CD8-positive, alpha-beta memory T cell (primary cell): ENCODE results near the gene CLCN3. TPM values are rescaled to one million over a fixed set of nuclear protein-coding genes. Genes with fewer than 3 reads are reported as not detected.
"Not testable (repeated sequence)": the region's sequence is repeated elsewhere in the genome, so short reads cannot be mapped to it uniquely, and the experiment has no call there.

Experiments
- CTCF ChIA-PET: fragments of 350-600 bp; sonication (Branson Sonifier 250); formaldehyde crosslinking; loops from one replicate; lab custom pipeline; 2021; ENCODE audit warnings: antibody characterized with exemption; lab: Charles Lee
- POLR2A ChIA-PET: fragments of 350-600 bp; sonication (Branson Sonifier 250); formaldehyde crosslinking; loops from one replicate; lab custom pipeline; 2021; ENCODE audit warnings: antibody characterized with exemption; lab: Charles Lee
- DNase-seq, 5 donors: peaks; one replicate each; pipeline versions ENCODE4 v3.0.0 to v3.0.0-alpha.2; 2020 to 2022; ENCODE audit warnings: mixed read lengths in 1 of 5
- H3K27ac ChIP-seq: one replicate; pipeline ENCODE4 v1.7.0; 2013; ENCODE audit warnings: low read depth, mild to moderate bottlenecking, low read length, moderate library complexity
- H3K27me3 ChIP-seq: 2 replicates; pipeline ENCODE4 v1.7.0; 2013; ENCODE audit warnings: low read length, mild to moderate bottlenecking; ENCODE audit not compliant: insufficient read depth, poor library complexity, severe bottlenecking
- H3K36me3 ChIP-seq: 2 replicates; pipeline ENCODE4 v1.7.0; 2013; ENCODE audit warnings: mild to moderate bottlenecking, low read length, moderate library complexity; ENCODE audit not compliant: insufficient read depth
- H3K4me1 ChIP-seq: 2 replicates; pipeline ENCODE4 v1.7.0; 2013; ENCODE audit warnings: mild to moderate bottlenecking, low read length, moderate library complexity; ENCODE audit not compliant: insufficient read depth
- H3K4me3 ChIP-seq: 2 replicates; pipeline ENCODE4 v1.7.0; 2013; ENCODE audit warnings: mild to moderate bottlenecking, low read length
- H3K9me3 ChIP-seq: 2 replicates; pipeline ENCODE4 v1.7.0; 2013; ENCODE audit warnings: mild to moderate bottlenecking, low read length
- H3K27ac Mint-ChIP-seq, 8 donors: one replicate each; pipeline ENCODE4 v1.8.0; 2020 to 2021; ENCODE audit warnings: mixed read lengths in 8 of 8, mild to moderate bottlenecking in 6 of 8, inconsistent platforms in 3 of 8, moderate library complexity in 3 of 8
- H3K27me3 Mint-ChIP-seq, 2 donors: one replicate each; pipeline ENCODE4 v1.8.0; 2020 to 2021; ENCODE audit warnings: mixed read lengths in 2 of 2, mild to moderate bottlenecking in 1 of 2, moderate library complexity in 1 of 2
- H3K36me3 Mint-ChIP-seq, 3 donors: one replicate each; pipeline ENCODE4 v1.8.0; 2020 to 2021; ENCODE audit warnings: mixed read lengths in 3 of 3, inconsistent platforms in 1 of 3, mild to moderate bottlenecking in 1 of 3
- H3K4me1 Mint-ChIP-seq, 3 donors: one replicate each; pipeline ENCODE4 v1.8.0; 2020 to 2021; ENCODE audit warnings: mixed read lengths in 3 of 3, inconsistent platforms in 1 of 3, mild to moderate bottlenecking in 1 of 3
- H3K4me3 Mint-ChIP-seq, 7 donors: one replicate each; pipeline ENCODE4 v1.8.0; 2020 to 2021; ENCODE audit warnings: mixed read lengths in 7 of 7, mild to moderate bottlenecking in 6 of 7, moderate library complexity in 4 of 7, inconsistent platforms in 2 of 7
- H3K9me3 Mint-ChIP-seq, 5 donors: one replicate each; pipeline ENCODE4 v1.8.0; 2020 to 2022; ENCODE audit warnings: mixed read lengths in 5 of 5, mild to moderate bottlenecking in 3 of 5, moderate library complexity in 2 of 5, inconsistent platforms in 1 of 5
- polyA plus RNA-seq: library from polyadenylated mRNA; unstranded; fragments of 300-500 nt; fragmentation: Illumina TruSeq; gene quantifications from one replicate; pipeline ENCODE4 v1.2.3, GENCODE V29; 2021
- total RNA-seq, 2 experiments: library from RNA; stranded (reverse); gene quantifications; one replicate each; pipeline ENCODE4 v1.2.3, GENCODE V29; 2021

Gene CLCN3
- total and polyA plus RNA-seq, 3 experiments from 2014 or later, result 12.8 to 24.5 (median 23.3) TPM

- Mint-ChIP-seq H3K9me3 (no peaks in the 10 kb centered on the region), H3K4me3 (no peak overlapping the region), H3K27me3 (peaks cover 11 to 15% of the 10 kb centered on the region in 2 donors), H3K36me3 (peaks cover 0 to 3% (median 0%) of the 10 kb centered on the region in 3 donors), H3K27ac (no peak overlapping the region), H3K4me1 (peaks cover 0 to 14% (median 0%) of the 10 kb centered on the region in 3 donors)
- Histone ChIP-seq H3K27me3 (peaks cover 6% of the 10 kb centered on the region), H3K4me3 (no peak overlapping the region), H3K9me3 (no peaks in the 10 kb centered on the region), H3K4me1 (no peaks in the 10 kb centered on the region), H3K36me3 (no peaks in the 10 kb centered on the region), H3K27ac (no peak overlapping the region)
- no peak for DNase-seq
- POLR2A ChIA-PET, result no interaction called here
- CTCF ChIA-PET, result interaction anchor here (0.7 kb wide), 1 partner anchor 110 kb away, joined by 3 read pairs; no protein-coding TSS in a partner anchor
Observed at GRCh38 chr4:169770416-169770815, 150.0 kb downstream of the CLCN3 start.

GRCh38 chr4:169771556-169772080, 151.2 kb downstream of the CLCN3 start:
- H3K4me3 ChIP-seq, H3K9me3 ChIP-seq, DNase-seq, H3K36me3 Mint-ChIP-seq, H3K27ac Mint-ChIP-seq, H3K36me3 ChIP-seq, H3K9me3 Mint-ChIP-seq, H3K27ac ChIP-seq, CTCF ChIA-PET, H3K4me1 ChIP-seq, H3K4me3 Mint-ChIP-seq, POLR2A ChIA-PET, H3K27me3 ChIP-seq: not testable (repeated sequence)
- H3K4me1 Mint-ChIP-seq, result peaks cover 0 to 18% (median 6%) of the 10 kb centered on the region in 3 donors
- H3K27me3 Mint-ChIP-seq, result peaks cover 11 to 24% of the 10 kb centered on the region in 2 donors

Other genes starting within 250 kb of the CLCN3 start
- gene NEK1, start 8.0 kb upstream of the CLCN3 start, total RNA-seq, result 10 to 100 TPM; 11.6 to 11.7 TPM
- 10.5 TPM for gene NEK1, start 8.0 kb upstream of the CLCN3 start, polyA plus RNA-seq
- gene HPF1, start 137.4 kb downstream of the CLCN3 start, total RNA-seq, result 10 to 100 TPM; 25.1 to 31.5 TPM
- gene HPF1, start 137.4 kb downstream of the CLCN3 start, polyA plus RNA-seq, result 41.3 TPM